IPS-18c (cell line): ENCODE data around the gene CDC42SE1.

Source experiments
- H3K4me3 ChIP-seq: 2 replicates; pipeline ENCODE4 v1.7.0; 2013; ENCODE audit warnings: low read depth, mild to moderate bottlenecking, low read length, moderate library complexity; ENCODE audit not compliant: insufficient read depth
- H3K9me3 ChIP-seq: one replicate; pipeline ENCODE4 v1.6.1; 2013; ENCODE audit warnings: mild to moderate bottlenecking, low read length, moderate library complexity; ENCODE audit not compliant: control insufficient read depth, insufficient read depth

The CDC42SE1 gene

GRCh38 chr1:151024540-151025146 is 34.8 kb downstream of the CDC42SE1 start:
- Histone ChIP-seq H3K4me3 (no peak overlapping the region), H3K9me3 (no peaks in the 10 kb centered on the region)

GRCh38 chr1:151013518-151013917 is 45.9 kb downstream of the CDC42SE1 start:
- H3K4me3 ChIP-seq, result no peak overlapping the region
- H3K9me3 ChIP-seq, result no peaks in the 10 kb centered on the region

GRCh38 chr1:151012684-151013471 is 46.5 kb downstream of the CDC42SE1 start:
- Histone ChIP-seq H3K9me3 (no peaks in the 10 kb centered on the region), H3K4me3 (no peak overlapping the region)

GRCh38 chr1:151011154-151011850 is 48.1 kb downstream of the CDC42SE1 start:
- Histone ChIP-seq H3K9me3 (no peaks in the 10 kb centered on the region), H3K4me3 (no peak overlapping the region)

- no peak overlapping the region for H3K4me3 ChIP-seq
Measured at GRCh38 chr1:151010346-151010726, 49.1 kb downstream of the CDC42SE1 start.

GRCh38 chr1:151009674-151010345 is 49.6 kb downstream of the CDC42SE1 start:
- H3K9me3 ChIP-seq, result no peaks in the 10 kb centered on the region
- H3K4me3 ChIP-seq, result no peak overlapping the region

More at GRCh38 chr1:151010346-151010726, 49.1 kb downstream of the CDC42SE1 start:
- no peaks in the 10 kb centered on the region for H3K9me3 ChIP-seq

GRCh38 chr1:151009206-151009587 is 50.2 kb downstream of the CDC42SE1 start:
- Histone ChIP-seq H3K4me3 (peak overlapping the region; percentile 100), H3K9me3 (no peaks in the 10 kb centered on the region)

- peak within 1 kb of the TSS; percentile 100 for H3K4me3 ChIP-seq
Measured at GRCh38 chr1:151008244-151009205, 50.9 kb downstream of the CDC42SE1 start, which contains the start of gene PRUNE1. PRUNE1 (plus strand) TSS chr1:151008449; CDS start chr1:151008633, 184 bp downstream.

GRCh38 chr1:151007853-151008243 is 51.6 kb downstream of the CDC42SE1 start:
- Histone ChIP-seq H3K4me3 (peak overlapping the region; percentile 5), H3K9me3 (no peaks in the 10 kb centered on the region)

More at GRCh38 chr1:151008244-151009205, 50.9 kb downstream of the CDC42SE1 start, which contains the start of gene PRUNE1:
- H3K9me3 ChIP-seq, result no peaks in the 10 kb centered on the region

- Histone ChIP-seq H3K4me3 (peak within 1 kb of the TSS; percentile 50), H3K9me3 (no peaks in the 10 kb centered on the region)
Measured at GRCh38 chr1:151006327-151007052, 52.9 kb downstream of the CDC42SE1 start, which contains the start of gene MINDY1. MINDY1 (minus strand) TSS chr1:151006902; CDS start chr1:151002617, 4,285 bp downstream.

- peak overlapping the region; percentile 50 for H3K4me3 ChIP-seq
- peaks cover 2% of the 10 kb centered on the region for H3K9me3 ChIP-seq
Measured at GRCh38 chr1:151005729-151006319, 53.6 kb downstream of the CDC42SE1 start.

- H3K4me3 ChIP-seq, result no peak overlapping the region
- H3K9me3 ChIP-seq, result peaks cover 2% of the 10 kb centered on the region
Measured at GRCh38 chr1:151003180-151003579, 56.2 kb downstream of the CDC42SE1 start.

- peaks cover 2% of the 10 kb centered on the region for H3K9me3 ChIP-seq
- no peak overlapping the region for H3K4me3 ChIP-seq
Measured at GRCh38 chr1:151002611-151003010, 56.8 kb downstream of the CDC42SE1 start.

- H3K4me3 ChIP-seq, result no peak overlapping the region
- H3K9me3 ChIP-seq, result peaks cover 2% of the 10 kb centered on the region
Measured at GRCh38 chr1:151002051-151002450, 57.4 kb downstream of the CDC42SE1 start.

GRCh38 chr1:151001602-151002001 is 57.8 kb downstream of the CDC42SE1 start:
- no peak overlapping the region for H3K4me3 ChIP-seq
- H3K9me3 ChIP-seq, result peaks cover 2% of the 10 kb centered on the region
